Amygdala (tissue), 56 donors: Measurements from ENCODE around the gene ITPR3.
A peak's percentile ranks its signal among the peaks of the same experiment; 100 is the strongest.

Experiments used
- DNase-seq, 56 donors: peaks; one replicate each; lab custom pipeline; 2025; lab: John Stamatoyannopoulos, UW

Gene ITPR3

GRCh38 chr6:33633462-33634158, 12.5 kb downstream of the ITPR3 start:
- peak in 27 of 56 donors; percentile 11 to 73 (median 37) for DNase-seq

- DNase-seq: no peak
These were observed 13.1 kb downstream of the ITPR3 start for GRCh38 chr6:33634161-33634727.

DNA sequence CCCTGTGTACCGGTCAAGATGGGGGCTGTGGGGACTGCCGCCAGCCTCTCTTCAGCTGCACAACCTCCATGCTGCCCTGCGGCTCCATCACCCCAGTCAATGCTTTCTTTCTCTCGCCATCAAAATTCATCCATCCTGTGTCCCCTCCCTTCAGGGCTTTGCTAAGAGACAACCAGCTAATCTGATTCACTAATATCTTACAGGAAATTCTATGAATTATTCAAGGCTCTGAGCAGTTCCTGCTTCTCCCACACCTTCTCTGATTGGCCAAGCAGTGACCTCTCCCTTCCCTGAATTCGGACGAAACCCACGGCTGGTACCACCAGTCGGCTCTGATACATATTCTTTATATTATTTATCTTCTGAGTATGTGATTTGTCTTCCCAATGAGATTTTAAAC, 13.8 kb downstream of the ITPR3 start:
- DNase-seq: no peak

GRCh38 chr6:33636655-33637054, 15.5 kb downstream of the ITPR3 start:
- DNase-seq: no peak

GRCh38 chr6:33638556-33638955, 17.4 kb downstream of the ITPR3 start:
- DNase-seq: no peak

DNA sequence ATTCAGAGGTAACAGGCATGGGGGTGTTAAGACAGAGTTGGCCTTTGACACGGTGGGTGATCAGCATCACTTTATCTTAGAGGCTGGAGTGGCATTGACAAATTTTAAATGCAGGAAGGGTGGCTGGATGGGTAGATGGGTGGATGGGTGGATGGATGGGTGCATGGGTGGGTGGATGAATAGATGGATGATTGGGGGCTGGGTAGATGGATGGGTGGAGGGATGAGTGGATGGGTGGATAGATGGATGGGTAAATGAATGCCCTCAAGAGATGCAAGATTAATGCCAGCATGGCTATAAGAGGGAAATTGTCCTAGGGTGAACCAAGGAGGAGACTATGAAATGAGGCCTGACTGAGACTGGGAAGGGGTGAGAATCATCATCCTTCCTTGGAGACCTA, 18.4 kb downstream of the ITPR3 start:
- DNase-seq: no peak

DNA sequence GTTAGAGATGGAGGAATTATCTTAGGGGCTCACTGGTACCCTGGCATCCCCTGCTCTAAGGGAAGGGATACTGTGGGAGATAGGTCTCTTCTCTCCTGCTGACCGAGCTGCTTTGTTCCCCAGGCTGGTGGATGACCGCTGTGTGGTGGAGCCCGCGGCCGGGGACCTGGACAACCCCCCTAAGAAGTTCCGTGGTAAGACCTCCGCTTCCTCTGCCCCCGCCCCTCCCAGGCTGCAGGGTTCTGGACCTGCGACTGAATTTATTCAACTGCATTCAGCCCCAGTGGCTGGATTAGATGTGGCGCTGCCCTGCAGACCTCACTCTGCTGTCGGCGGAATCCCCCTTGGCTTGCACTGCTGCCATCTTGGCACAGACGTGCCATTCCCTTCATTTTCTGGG, 19.2 kb downstream of the ITPR3 start:
- no peak for DNase-seq

DNA sequence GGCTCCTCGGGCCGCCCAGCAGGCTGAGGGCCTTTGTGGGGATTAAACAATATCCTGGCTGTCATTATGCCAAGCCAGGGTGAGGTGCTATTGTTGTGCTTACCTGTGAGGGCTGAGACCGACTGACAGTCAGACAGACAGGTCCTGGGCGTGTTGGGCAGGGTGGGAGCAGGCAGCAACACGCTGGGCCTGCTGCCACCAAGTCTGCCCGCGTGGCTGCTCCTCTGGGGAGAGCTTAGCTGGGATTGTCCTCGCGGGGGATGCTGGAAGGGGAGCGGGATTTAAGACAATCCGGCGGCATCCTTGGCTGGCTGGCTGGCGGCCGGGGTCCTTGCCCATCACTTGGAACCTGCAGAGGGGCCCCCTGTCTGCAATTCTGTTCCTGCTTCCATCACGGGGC, 20.0 kb downstream of the ITPR3 start:
- DNase-seq: no peak

DNA sequence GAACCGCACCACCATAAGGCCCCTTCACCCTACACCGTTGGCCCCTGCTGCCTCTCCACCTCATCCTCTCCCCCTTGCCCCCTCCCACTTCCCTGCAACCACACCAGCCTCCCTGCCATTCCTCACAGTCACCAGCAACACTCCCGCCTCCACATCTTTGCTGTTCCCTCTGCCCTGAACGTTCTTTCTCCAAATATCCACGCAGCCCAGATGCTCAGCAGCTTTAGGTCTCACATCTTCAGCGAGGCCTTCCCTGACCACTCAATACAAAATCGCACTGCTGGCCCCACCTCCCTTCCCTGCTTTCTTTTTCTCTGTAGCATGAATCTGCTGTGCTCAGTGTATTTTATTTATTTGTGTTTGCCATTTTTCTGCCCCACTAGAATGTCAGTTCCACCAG, 20.5 kb downstream of the ITPR3 start:
- DNase-seq: peak in 1 of 56 donors; percentile 36

GRCh38 chr6:33642897-33643296, 21.8 kb downstream of the ITPR3 start:
- peak in 1 of 56 donors; percentile 13 for DNase-seq

GRCh38 chr6:33651403-33651802, 30.3 kb downstream of the ITPR3 start:
- no peak for DNase-seq

GRCh38 chr6:33652002-33652401, 30.9 kb downstream of the ITPR3 start:
- DNase-seq: no peak

- no peak for DNase-seq
These were observed 33.9 kb downstream of the ITPR3 start for GRCh38 chr6:33654831-33655554.

DNA sequence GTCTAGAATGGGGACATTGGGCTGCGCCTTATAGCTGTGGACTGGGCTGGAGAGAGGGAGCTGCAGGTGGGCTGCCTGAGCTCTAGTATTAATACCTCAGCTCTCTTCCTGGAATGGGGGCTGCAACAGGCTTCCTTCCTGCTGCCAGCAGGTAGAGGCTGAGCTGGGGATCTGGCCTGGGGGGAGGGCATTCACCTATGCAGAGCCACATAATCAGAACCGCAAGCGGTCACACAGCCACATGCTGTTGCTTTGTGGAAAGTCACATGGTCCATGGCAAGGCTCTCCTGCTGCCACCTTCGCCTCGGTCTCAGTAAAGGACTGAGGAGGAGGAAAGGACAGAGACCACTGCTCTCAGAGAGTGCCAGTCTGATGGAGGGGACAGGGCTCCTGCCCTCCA, 35.7 kb downstream of the ITPR3 start:
- DNase-seq: no peak

GRCh38 chr6:33658982-33659689, 38.0 kb downstream of the ITPR3 start:
- no peak for DNase-seq

DNA sequence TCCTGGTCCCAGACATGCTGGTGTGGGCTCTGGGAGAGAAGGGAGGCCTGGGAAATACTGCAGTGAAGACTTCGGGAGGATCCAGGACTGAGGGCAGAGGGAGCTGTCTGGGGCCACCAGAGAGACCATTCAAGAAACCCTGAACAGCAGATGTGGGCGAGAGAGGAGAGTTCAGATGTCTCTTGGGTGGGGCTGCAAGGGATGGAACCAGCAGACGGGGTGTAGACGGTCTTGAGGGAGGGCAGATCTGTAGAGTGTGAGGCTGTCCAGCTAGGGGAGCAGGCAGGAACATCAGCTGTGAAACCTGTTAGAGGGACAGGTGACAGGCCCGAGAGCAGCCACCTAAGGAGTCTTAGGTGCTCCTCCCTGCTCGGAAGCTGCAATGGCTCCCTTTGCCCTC, 38.9 kb downstream of the ITPR3 start:
- no peak for DNase-seq

GRCh38 chr6:33661106-33661838, 40.1 kb downstream of the ITPR3 start:
- no peak for DNase-seq

- no peak for DNase-seq
These were observed 41.2 kb downstream of the ITPR3 start for GRCh38 chr6:33662318-33662717.

GRCh38 chr6:33663028-33663427, 41.9 kb downstream of the ITPR3 start:
- no peak for DNase-seq

- no peak for DNase-seq
These were observed 42.8 kb downstream of the ITPR3 start for GRCh38 chr6:33663727-33664449.
